Spleen (tissue), 13 donors: ENCODE results near the gene EIF4A2. TPM values are rescaled to one million over a fixed set of nuclear protein-coding genes. Genes with fewer than 3 reads are reported as not detected.

ENCODE experiments used
- DNase-seq: peaks from one replicate; pipeline ENCODE4 v3.0.0-alpha.2; 2020
- H3K27ac ChIP-seq, 8 donors: fragments of 200-600 bp; sonication (generic) in 7 of 8; 1 replicate in 4 of 8; 2 replicates in 4 of 8; pipeline versions ENCODE4 v1.5.0 to v1.8.0; 2016 to 2021; ENCODE audit warnings: inconsistent platforms in 4 of 8, mild to moderate bottlenecking in 4 of 8, moderate library complexity in 1 of 8
- H3K27me3 ChIP-seq, 7 donors: fragments of 200-600 bp; sonication (generic) in 6 of 7; replicated peaks in 1 of 7; 1 replicate in 4 of 7; 2 replicates in 3 of 7; pipeline versions ENCODE4 v1.5.0 to v1.8.0; 2016 to 2021; ENCODE audit warnings: inconsistent platforms in 3 of 7, mild to moderate bottlenecking in 1 of 7
- H3K36me3 ChIP-seq, 6 donors: fragments of 200-600 bp; sonication (generic) in 5 of 6; 1 replicate in 4 of 6; 2 replicates in 2 of 6; pipeline versions ENCODE4 v1.5.0 to v1.8.0; 2016 to 2021; ENCODE audit warnings: inconsistent platforms in 2 of 6
- H3K4me1 ChIP-seq, 6 donors: fragments of 200-600 bp; sonication (generic) in 5 of 6; 1 replicate in 3 of 6; 2 replicates in 3 of 6; pipeline versions ENCODE4 v1.5.0 to v1.8.0; 2016 to 2021; ENCODE audit warnings: inconsistent platforms in 3 of 6
- H3K4me3 ChIP-seq, 8 donors: fragments of 200-600 bp; sonication (generic) in 7 of 8; 1 replicate in 4 of 8; 2 replicates in 4 of 8; pipeline versions ENCODE4 v1.5.0 to v1.8.0; 2016 to 2021; ENCODE audit warnings: inconsistent platforms in 4 of 8, mild to moderate bottlenecking in 4 of 8, moderate library complexity in 2 of 8
- H3K9me3 ChIP-seq, 8 donors: fragments of 200-600 bp; sonication (generic) in 7 of 8; 1 replicate in 4 of 8; 2 replicates in 4 of 8; pipeline versions ENCODE4 v1.5.0 to v1.8.0; 2016 to 2021; ENCODE audit warnings: inconsistent platforms in 4 of 8
- POLR2A ChIP-seq, 3 donors: fragments of 450-650 bp; IDR thresholded peaks; one replicate each; pipeline ENCODE4 v1.5.1; 2017; ENCODE audit warnings: antibody characterized with exemption in 3 of 3, mild to moderate bottlenecking in 1 of 3
- POLR2AphosphoS5 ChIP-seq, 3 donors: sonication (generic); formaldehyde crosslinking; IDR thresholded peaks; one replicate each; pipeline ENCODE4 v1.5.1; 2017; ENCODE audit warnings: antibody characterized with exemption in 3 of 3
- WGBS, 5 donors: extraction: QIAGEN DNeasy Blood & Tissue Kit in 3 of 5; methylation state at CpG; one replicate each; pipeline versions ENCODE4 v1.1.5 to v1.1.7; 2013 to 2018; 5-methylcytosine and 5-hydroxymethylcytosine counted together
- intact Hi-C: fragments of 100-400 bp; cut with DNase I; formaldehyde crosslinking; loops from one replicate; pipeline ENCODE4 v1.15.0; 2023; ENCODE audit warnings: low total_unique reads
- long read RNA-seq, 2 donors: transcript quantifications; one replicate each; lab custom pipeline, GENCODE V29; 2026
- polyA plus RNA-seq, 3 donors: library from polyadenylated mRNA; stranded (reverse); fragments of 200-250 nt; gene quantifications; one replicate each; pipeline ENCODE4 v1.2.1, GENCODE V29; 2013
- total RNA-seq, 7 donors: library from RNA; depleted of rRNA in 3 of 7; stranded (reverse); fragments of >200 nt in 3 of 7; fragmentation: NEBNext Ultra II Directional in 4 of 7; extraction: Animal tissue kit (Norgen Biotek cat#: 25700) in 4 of 7; gene quantifications; one replicate each; pipeline versions ENCODE4 v1.1.0 to v1.2.1, GENCODE V29; 2016 to 2021
- TF ChIP-seq, protein P1 (sequence below), 11 experiments: fragments of 200-600 bp in 7 of 11; fragments of 450-650 bp in 4 of 11; sonication (generic) in 4 of 11; IDR thresholded peaks in 8 of 11; conservative IDR thresholded peaks in 3 of 11; 1 replicate in 7 of 11; 2 replicates in 4 of 11; pipeline versions ENCODE4 v1.4.0 to v1.8.0; 2016 to 2021; ENCODE audit warnings: antibody characterized with exemption in 11 of 11, inconsistent platforms in 4 of 11, mild to moderate bottlenecking in 1 of 11
- donor health status: healthy with polysubstance abuse.
- donor health status: DM: no; HTN: no; CAD: no; lungs with moderate emphysema.
- donor health status: DM: no; HTN: no; CAD: no.
- donor health status: Bipolar disorder and iron deficiency.
- donor health status: healthy.
- donor health status: DM: no; HTN: no; CAD: no.
- donor health status: DM: yes; HTN: yes; CAD: no.

Gene EIF4A2
- total RNA-seq (100 to 1,000 TPM; 255 to 512 (median 355) TPM), polyA plus RNA-seq (100 to 1,000 TPM; 354 to 397 (median 381) TPM)
- long read RNA-seq, donor 1, transcript EIF4A2-205 (11 exons, 1,889 nt): minor isoform, 23 of 135 reads
- long read RNA-seq, donor 1, transcript EIF4A2-203 (10 exons, 1,751 nt): minor isoform, 12 of 135 reads
- long read RNA-seq, donor 1, transcript EIF4A2-208 (4 exons, 600 nt): minor isoform, 5 of 135 reads
- long read RNA-seq, donor 1, transcript EIF4A2-201 (11 exons, 1,919 nt): major isoform, 62 of 135 reads
- long read RNA-seq, donor 1, partial matches to known transcripts: 17 of 135 reads
- long read RNA-seq, donor 1, other reads (novel, unspliced or antisense): 0 of 135 reads
- long read RNA-seq, donor 2, transcript EIF4A2-205 (11 exons, 1,889 nt): minor isoform, 22 of 128 reads
- long read RNA-seq, donor 2, transcript EIF4A2-201 (11 exons, 1,919 nt): major isoform, 56 of 128 reads
- long read RNA-seq, donor 2, transcript EIF4A2-203 (10 exons, 1,751 nt): minor isoform, 13 of 128 reads
- long read RNA-seq, donor 2, partial matches to known transcripts: 24 of 128 reads
- long read RNA-seq, donor 2, other reads (novel, unspliced or antisense): 0 of 128 reads

DNA sequence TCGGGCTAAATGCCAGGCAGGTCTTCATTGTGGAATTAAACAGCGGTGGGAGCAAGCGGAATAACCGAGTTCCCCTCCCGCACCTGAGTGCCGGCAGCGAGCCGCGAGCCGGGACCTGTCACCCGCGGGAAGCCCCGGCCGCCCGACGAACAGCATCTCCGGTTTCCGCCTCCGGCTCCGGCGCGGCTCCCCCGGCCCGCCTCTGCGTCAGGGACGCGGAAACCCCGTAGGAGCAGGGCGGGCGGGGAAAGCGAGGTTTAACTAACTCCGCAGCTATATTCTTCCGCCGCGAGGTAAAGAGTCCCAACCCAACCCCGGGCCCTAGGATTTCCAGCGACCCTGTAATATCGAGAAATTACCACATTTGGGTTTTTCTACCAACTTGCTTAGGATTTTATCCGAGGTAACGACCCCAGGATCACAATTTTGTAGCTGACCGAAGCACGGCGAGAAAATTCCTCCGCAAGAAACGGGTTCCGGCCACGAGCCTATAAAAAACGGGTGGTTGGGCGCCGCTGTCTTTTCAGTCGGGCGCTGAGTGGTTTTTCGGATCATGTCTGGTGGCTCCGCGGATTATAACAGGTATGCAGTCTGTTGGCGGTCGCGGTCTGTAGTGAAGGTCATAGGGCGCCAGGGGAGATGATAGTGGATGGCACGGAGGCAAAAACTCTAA lies at the start of gene EIF4A2:
EIF4A2 (plus strand) TSS at position 520 of the 673 bp plus-strand sequence; CDS start at position 554, 34 bp downstream.
- H3K36me3 ChIP-seq: peaks cover 0 to 41% (median 40%) of the 10 kb centered on the region in 6 donors
- WGBS, 5 donors: 0 to 1% (median 0%) methylated on average over 45 to 60 of the region's 60 CpGs
- intact Hi-C loops: loop anchor here (10.0 kb wide), 2 partner anchors 208 to 848 kb away; partner anchors contain the start of genes DNAJB11 and TRA2B

DNA sequence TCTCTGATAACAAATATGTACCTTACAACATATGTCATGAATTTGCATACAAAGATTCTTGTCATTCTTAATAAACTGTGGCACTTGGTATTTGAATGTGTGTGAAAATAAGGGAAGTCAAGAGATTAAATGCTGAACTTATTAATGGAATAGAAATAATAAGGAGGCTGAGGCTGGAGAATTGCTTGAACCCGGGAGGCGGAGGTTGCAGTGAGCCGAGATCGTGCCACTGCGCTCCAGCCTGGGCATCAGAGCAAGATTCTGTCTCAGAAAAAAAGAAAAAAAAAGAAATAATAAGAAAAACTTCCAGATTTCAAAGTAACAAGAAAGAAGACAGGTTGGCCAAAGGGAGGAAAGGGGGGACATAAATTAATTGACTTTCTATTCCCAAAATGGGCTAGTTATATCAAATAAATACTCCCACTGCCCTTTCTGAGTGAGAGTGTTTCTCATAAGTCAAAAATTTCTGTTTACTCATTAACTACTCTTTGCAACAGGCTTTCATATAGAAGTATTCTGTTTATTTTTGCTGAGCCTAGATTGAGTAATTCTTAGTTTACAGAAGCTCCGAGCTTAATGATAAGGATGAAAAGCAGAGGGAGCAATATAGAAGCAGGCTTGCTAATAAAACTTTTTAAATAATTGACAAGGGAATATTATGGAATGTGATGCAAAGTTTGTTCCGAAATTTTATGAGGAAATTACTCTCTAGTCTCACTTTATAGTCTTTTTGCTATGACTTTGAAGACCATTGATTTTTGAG lies 40.6 kb upstream of the EIF4A2 start:
- WGBS, 5 donors: 84 to 94% (median 89%) methylated on average over 7 of the region's 7 CpGs
- Histone ChIP-seq H3K36me3 (no peaks in the 10 kb centered on the region), H3K27me3 (no peaks in the 10 kb centered on the region), H3K4me3 (no peak overlapping the region), H3K4me1 (no peaks in the 10 kb centered on the region), H3K27ac (no peak overlapping the region), H3K9me3 (no peaks in the 10 kb centered on the region)
- TF ChIP-seq POLR2AphosphoS5 (IDR thresholded peaks at IDR 0.05) (no peak), POLR2A (IDR thresholded peaks at IDR 0.05) (no peak)
- TF ChIP-seq, protein P1, sequence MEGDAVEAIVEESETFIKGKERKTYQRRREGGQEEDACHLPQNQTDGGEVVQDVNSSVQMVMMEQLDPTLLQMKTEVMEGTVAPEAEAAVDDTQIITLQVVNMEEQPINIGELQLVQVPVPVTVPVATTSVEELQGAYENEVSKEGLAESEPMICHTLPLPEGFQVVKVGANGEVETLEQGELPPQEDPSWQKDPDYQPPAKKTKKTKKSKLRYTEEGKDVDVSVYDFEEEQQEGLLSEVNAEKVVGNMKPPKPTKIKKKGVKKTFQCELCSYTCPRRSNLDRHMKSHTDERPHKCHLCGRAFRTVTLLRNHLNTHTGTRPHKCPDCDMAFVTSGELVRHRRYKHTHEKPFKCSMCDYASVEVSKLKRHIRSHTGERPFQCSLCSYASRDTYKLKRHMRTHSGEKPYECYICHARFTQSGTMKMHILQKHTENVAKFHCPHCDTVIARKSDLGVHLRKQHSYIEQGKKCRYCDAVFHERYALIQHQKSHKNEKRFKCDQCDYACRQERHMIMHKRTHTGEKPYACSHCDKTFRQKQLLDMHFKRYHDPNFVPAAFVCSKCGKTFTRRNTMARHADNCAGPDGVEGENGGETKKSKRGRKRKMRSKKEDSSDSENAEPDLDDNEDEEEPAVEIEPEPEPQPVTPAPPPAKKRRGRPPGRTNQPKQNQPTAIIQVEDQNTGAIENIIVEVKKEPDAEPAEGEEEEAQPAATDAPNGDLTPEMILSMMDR (IDR thresholded peaks at IDR 0.05 in 8 of 11, conservative IDR thresholded peaks at IDR 0.05 in 3 of 11): no peak
- no peak for DNase-seq
- intact Hi-C loops: no loop called here

More for the DNA sequence above, at the start of gene EIF4A2:
- no peaks in the 10 kb centered on the region for H3K9me3 ChIP-seq
- TF ChIP-seq, protein P1 (IDR thresholded peaks at IDR 0.05 in 8 of 11, conservative IDR thresholded peaks at IDR 0.05 in 3 of 11): peak in 1 of 11 experiments; percentile 5
- TF ChIP-seq POLR2AphosphoS5 (IDR thresholded peaks at IDR 0.05) (peak; percentile 94 to 99 (median 97)), POLR2A (IDR thresholded peaks at IDR 0.05) (peak; percentile 87 to 89 (median 87))
- peak within 1 kb of the TSS; percentile 95 to 99 (median 98) for H3K27ac ChIP-seq
- H3K4me1 ChIP-seq: peaks cover 35 to 49% (median 40%) of the 10 kb centered on the region in 6 donors
- peak; percentile 97 for DNase-seq
- no peaks in the 10 kb centered on the region for H3K27me3 ChIP-seq
- peak within 1 kb of the TSS; percentile 66 to 94 (median 88) for H3K4me3 ChIP-seq

DNA sequence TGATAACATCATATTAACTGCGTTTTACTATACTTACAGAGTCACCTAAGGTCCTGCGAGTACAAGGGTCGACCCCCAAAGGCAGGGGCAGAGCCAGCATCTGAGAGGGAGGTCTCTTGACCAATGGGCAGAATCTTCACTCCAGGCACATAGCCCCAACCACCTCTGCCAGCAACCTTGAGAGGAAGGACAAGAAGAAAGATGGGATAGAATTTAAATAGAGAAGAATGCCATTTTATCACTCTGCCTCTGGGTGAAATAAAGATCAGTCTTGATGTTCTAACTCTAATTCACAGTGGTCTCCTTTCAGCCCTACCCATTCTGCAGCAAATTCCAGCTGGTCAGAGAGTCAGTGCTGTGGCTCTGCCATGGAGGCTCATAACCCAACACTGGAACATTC lies 39.7 kb upstream of the EIF4A2 start:
- no peaks in the 10 kb centered on the region for H3K4me1 ChIP-seq
- H3K27me3 ChIP-seq: no peaks in the 10 kb centered on the region
- H3K9me3 ChIP-seq: no peaks in the 10 kb centered on the region
- WGBS, 5 donors: 74 to 86% (median 82%) methylated on average over 3 of the region's 3 CpGs
- no peak overlapping the region for H3K4me3 ChIP-seq
- intact Hi-C loops: no loop called here
- H3K36me3 ChIP-seq: no peaks in the 10 kb centered on the region
- TF ChIP-seq POLR2AphosphoS5 (IDR thresholded peaks at IDR 0.05): no peak
- no peak for TF ChIP-seq POLR2A (IDR thresholded peaks at IDR 0.05)
- TF ChIP-seq, protein P1 (IDR thresholded peaks at IDR 0.05 in 8 of 11, conservative IDR thresholded peaks at IDR 0.05 in 3 of 11): no peak
- DNase-seq: no peak
- H3K27ac ChIP-seq: no peak overlapping the region
